ENCODE data around the gene LAMA3.

Gene LAMA3

GRCh38 chr18:23943903-23944624 lies 254.8 kb downstream of the LAMA3 start:
- DNase-seq: no peak

- DNase-seq: no peak
Observed at GRCh38 chr18:23945416-23946079, 256.3 kb downstream of the LAMA3 start.

GRCh38 chr18:23949863-23950262 lies 260.6 kb downstream of the LAMA3 start:
- DNase-seq: no peak

- DNase-seq: no peak
Observed at GRCh38 chr18:23950644-23951043, 261.4 kb downstream of the LAMA3 start.

GRCh38 chr18:23951206-23951605 lies 262.0 kb downstream of the LAMA3 start:
- DNase-seq: no peak

GRCh38 chr18:23953984-23954383 lies 264.7 kb downstream of the LAMA3 start:
- no peak for DNase-seq

- no peak for DNase-seq
Observed at GRCh38 chr18:23956483-23956882, 267.2 kb downstream of the LAMA3 start.

GRCh38 chr18:23958036-23958435 lies 268.8 kb downstream of the LAMA3 start:
- no peak for DNase-seq

GRCh38 chr18:23963443-23964165 lies 274.4 kb downstream of the LAMA3 start:
- DNase-seq: no peak

- no peak for DNase-seq
Observed at GRCh38 chr18:23964282-23965238, 275.3 kb downstream of the LAMA3 start.

GRCh38 chr18:23966909-23967308 lies 277.7 kb downstream of the LAMA3 start:
- no peak for DNase-seq

GRCh38 chr18:23967321-23968089 lies 278.3 kb downstream of the LAMA3 start:
- no peak for DNase-seq

- DNase-seq: no peak
Observed at GRCh38 chr18:23968638-23969604, 279.7 kb downstream of the LAMA3 start.

GRCh38 chr18:23969664-23970063 lies 280.4 kb downstream of the LAMA3 start:
- no peak for DNase-seq

- no peak for DNase-seq
Observed at GRCh38 chr18:23970161-23971096, 281.2 kb downstream of the LAMA3 start.

GRCh38 chr18:23971097-23971440 lies 281.8 kb downstream of the LAMA3 start:
- no peak for DNase-seq

- DNase-seq: no peak
Observed at GRCh38 chr18:23971666-23972230, 282.5 kb downstream of the LAMA3 start.

GRCh38 chr18:23972453-23972852 lies 283.2 kb downstream of the LAMA3 start:
- no peak for DNase-seq

GRCh38 chr18:23977103-23977502 lies 287.9 kb downstream of the LAMA3 start:
- no peak for DNase-seq

All from SW 1271 (cell line).